GM19035 (cell line): ENCODE results near the gene C16orf96.

Experiments
- ATAC-seq: cut with Tn5 transposase; IDR thresholded peaks from one replicate; pipeline ENCODE4 v1.9.1; 2021; ENCODE audit not compliant: unreplicated experiment

The C16orf96 gene

DNA sequence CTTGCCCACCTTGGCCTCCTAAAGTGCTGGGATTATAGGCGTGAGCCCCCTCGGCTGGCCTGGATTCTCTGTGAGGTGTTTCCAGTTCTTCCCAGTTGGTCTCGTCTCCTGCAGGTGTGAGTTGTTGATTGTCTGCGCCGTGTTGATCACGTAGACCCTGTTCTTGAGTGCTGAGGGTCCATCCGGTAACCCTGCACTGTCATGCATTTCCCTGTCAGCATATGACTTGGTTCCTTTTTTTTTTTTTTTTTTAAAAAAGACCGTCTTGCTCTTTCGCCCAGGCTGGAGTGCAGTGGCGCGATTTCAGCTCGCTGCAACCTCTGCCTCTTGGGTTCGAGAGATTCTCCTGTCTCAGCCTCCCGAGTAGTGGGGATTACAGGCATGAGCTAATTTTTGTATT lies 85.8 kb downstream of the C16orf96 start:
- ATAC-seq, result no peak

DNA sequence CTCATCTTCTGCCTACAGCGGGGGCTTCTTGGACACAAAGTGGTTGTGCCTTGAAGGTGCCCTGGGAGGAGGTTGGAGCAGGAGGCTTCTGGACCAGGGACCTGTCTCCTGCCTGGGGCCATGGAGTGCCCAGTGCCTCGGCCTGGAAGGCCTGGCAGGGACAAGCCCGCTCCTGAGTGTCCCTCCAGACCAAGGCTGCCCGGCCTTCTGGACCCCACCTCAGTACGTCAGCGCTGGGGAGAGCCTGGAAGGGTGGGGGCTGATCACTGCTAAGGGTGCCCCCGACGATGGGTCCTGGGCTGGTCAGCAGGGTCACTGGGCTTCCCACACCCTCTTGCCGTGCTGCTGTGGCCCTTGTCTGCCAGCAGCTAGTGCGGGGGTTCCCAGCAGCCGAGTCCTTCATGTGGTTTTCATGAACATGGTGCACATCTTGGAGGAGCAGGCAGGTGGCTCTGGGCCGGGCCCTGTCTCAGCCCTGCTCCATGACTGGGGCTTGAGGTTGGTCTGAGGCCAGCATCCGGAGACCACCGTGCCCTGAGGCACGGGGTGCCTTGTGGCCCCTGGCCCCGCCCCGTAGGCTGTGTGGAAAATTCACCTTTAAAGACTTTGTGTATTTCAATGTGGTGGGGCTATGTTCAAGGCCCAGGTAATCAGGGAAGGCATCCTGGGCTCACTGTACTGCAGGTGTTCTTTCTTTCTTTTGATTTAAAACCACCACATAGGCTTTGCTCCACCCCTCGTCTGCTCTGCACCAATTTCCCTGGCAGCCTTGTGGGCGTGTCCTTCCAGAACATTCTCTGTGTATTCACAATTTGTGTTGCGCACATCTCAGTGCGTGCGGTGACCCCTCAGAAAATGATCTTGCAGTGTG lies 90.9 kb downstream of the C16orf96 start:
- ATAC-seq, result no peak

GRCh38 chr16:4647644-4647980 lies 91.5 kb downstream of the C16orf96 start:
- no peak for ATAC-seq

GRCh38 chr16:4648917-4649316 lies 92.8 kb downstream of the C16orf96 start:
- no peak for ATAC-seq

DNA sequence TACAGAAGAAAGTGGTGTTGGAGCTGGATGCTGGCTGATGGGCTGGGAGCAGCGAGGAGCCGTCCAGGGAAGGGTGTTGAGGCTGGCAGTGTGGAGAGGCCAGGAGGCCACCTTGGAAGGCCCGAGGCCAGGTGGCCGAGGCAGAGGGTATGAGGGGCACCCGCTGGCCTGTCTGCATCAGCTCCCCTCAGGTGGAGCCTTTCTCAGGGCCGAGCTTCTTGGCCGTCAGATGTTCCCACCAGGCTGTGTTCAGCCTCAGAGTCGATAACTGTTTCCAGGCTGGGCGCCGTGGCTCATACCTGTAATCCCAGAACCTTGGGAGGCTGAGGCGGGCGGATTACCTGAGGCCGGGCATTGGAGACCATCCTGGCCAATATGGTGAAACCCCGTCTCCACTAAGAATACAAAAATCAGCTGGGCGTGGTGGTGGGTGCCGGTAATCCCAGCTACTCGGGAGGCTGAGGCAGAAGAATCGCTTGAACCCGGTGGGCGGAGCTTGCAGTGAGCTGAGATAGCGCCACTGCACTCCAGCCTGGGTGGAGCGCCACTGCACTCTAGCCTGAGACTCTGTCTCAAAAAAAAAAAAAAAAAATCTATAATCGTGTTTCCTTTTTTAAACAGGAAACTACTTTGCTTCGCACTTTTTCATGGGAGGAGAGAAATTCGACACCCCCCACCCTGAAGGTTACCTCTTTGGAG lies 93.8 kb downstream of the C16orf96 start:
- ATAC-seq, result no peak
